CD4-positive, alpha-beta T cell treated with Interleukin-15 for 1 hour (primary cell): ENCODE results near the gene KRTAP17-1.
"Not testable (repeated sequence)": the region's sequence is repeated elsewhere in the genome, so short reads cannot be mapped to it uniquely, and the experiment has no call there.

Experiments
- DNase-seq: peaks from one replicate; pipeline ENCODE4 v3.0.0-alpha.2; 2020

Gene KRTAP17-1

GRCh38 chr17:41301916-41302901, 13.3 kb downstream of the KRTAP17-1 start, which contains the start of gene KRTAP29-1:
KRTAP29-1 (minus strand) TSS chr17:41302851; CDS start chr17:41302851, 0 bp downstream.
- no peak for DNase-seq

- no peak for DNase-seq
Observed at GRCh38 chr17:41301204-41301790, 14.2 kb downstream of the KRTAP17-1 start.

- no peak for DNase-seq
Observed at GRCh38 chr17:41298458-41299135, 16.9 kb downstream of the KRTAP17-1 start.

- no peak for DNase-seq
Observed at GRCh38 chr17:41296846-41297245, 18.7 kb downstream of the KRTAP17-1 start.

- DNase-seq, result no peak
Observed at GRCh38 chr17:41294016-41294415, 21.5 kb downstream of the KRTAP17-1 start.

GRCh38 chr17:41287050-41287449, 28.5 kb downstream of the KRTAP17-1 start:
- no peak for DNase-seq

- no peak for DNase-seq
Observed at GRCh38 chr17:41284546-41284945, 31.0 kb downstream of the KRTAP17-1 start.

- DNase-seq, result no peak
Observed at GRCh38 chr17:41284043-41284442, 31.5 kb downstream of the KRTAP17-1 start.

- no peak for DNase-seq
Observed at GRCh38 chr17:41278176-41278955, 37.1 kb downstream of the KRTAP17-1 start.

- not testable (repeated sequence) for DNase-seq
Observed at GRCh38 chr17:41275648-41276190, 39.8 kb downstream of the KRTAP17-1 start, which contains the start of gene KRTAP9-7. KRTAP9-7 (plus strand) TSS chr17:41275698; CDS start chr17:41275698, 0 bp downstream.

GRCh38 chr17:41271858-41272257, 43.7 kb downstream of the KRTAP17-1 start:
- no peak for DNase-seq

- not testable (repeated sequence) for DNase-seq
Observed at GRCh38 chr17:41271323-41271722, 44.2 kb downstream of the KRTAP17-1 start.

- no peak for DNase-seq
Observed at GRCh38 chr17:41267711-41268110, 47.8 kb downstream of the KRTAP17-1 start.

GRCh38 chr17:41265078-41265477, 50.4 kb downstream of the KRTAP17-1 start, which contains the start of gene KRTAP9-6:
KRTAP9-6 (plus strand) TSS chr17:41265378; CDS start chr17:41265378, 0 bp downstream.
- DNase-seq, result no peak
